GM21576 (cell line): ENCODE results near the gene KLHL8.
"Not testable (repeated sequence)": the region's sequence is repeated elsewhere in the genome, so short reads cannot be mapped to it uniquely, and the experiment has no call there.

Experiments
- ATAC-seq: cut with Tn5 transposase; IDR thresholded peaks from one replicate; pipeline ENCODE4 v1.9.1; 2021; ENCODE audit warnings: mild to moderate bottlenecking, moderate library complexity; ENCODE audit not compliant: unreplicated experiment

Gene KLHL8

GRCh38 chr4:87180767-87181166, 39.7 kb downstream of the KLHL8 start:
- no peak for ATAC-seq

- no peak for ATAC-seq
Measured at GRCh38 chr4:87179751-87180150, 40.7 kb downstream of the KLHL8 start.

- ATAC-seq: no peak
Measured at GRCh38 chr4:87174672-87175071, 45.7 kb downstream of the KLHL8 start.

GRCh38 chr4:87171944-87172343, 48.5 kb downstream of the KLHL8 start:
- ATAC-seq: no peak

GRCh38 chr4:87166296-87166854, 54.0 kb downstream of the KLHL8 start:
- no peak for ATAC-seq

GRCh38 chr4:87165892-87166291, 54.5 kb downstream of the KLHL8 start:
- ATAC-seq: no peak

- ATAC-seq: no peak
Measured at GRCh38 chr4:87153078-87153870, 67.1 kb downstream of the KLHL8 start.

GRCh38 chr4:87152310-87153041, 67.9 kb downstream of the KLHL8 start:
- ATAC-seq: no peak

- ATAC-seq: no peak
Measured at GRCh38 chr4:87151730-87152129, 68.7 kb downstream of the KLHL8 start.

GRCh38 chr4:87150498-87151261, 69.7 kb downstream of the KLHL8 start:
- ATAC-seq: no peak

- no peak for ATAC-seq
Measured at GRCh38 chr4:87147116-87147515, 73.3 kb downstream of the KLHL8 start.

GRCh38 chr4:87145934-87146333, 74.5 kb downstream of the KLHL8 start:
- ATAC-seq: not testable (repeated sequence)

GRCh38 chr4:87144356-87144755, 76.1 kb downstream of the KLHL8 start:
- ATAC-seq: no peak

GRCh38 chr4:87141428-87141827, 79.0 kb downstream of the KLHL8 start:
- ATAC-seq: no peak

- no peak for ATAC-seq
Measured at GRCh38 chr4:87134122-87134521, 86.3 kb downstream of the KLHL8 start.

- no peak for ATAC-seq
Measured at GRCh38 chr4:87133183-87133582, 87.2 kb downstream of the KLHL8 start.

GRCh38 chr4:87132035-87132434, 88.4 kb downstream of the KLHL8 start:
- no peak for ATAC-seq

- no peak for ATAC-seq
Measured at GRCh38 chr4:87130985-87131703, 89.3 kb downstream of the KLHL8 start.

- ATAC-seq: no peak
Measured at GRCh38 chr4:87129681-87130080, 90.7 kb downstream of the KLHL8 start.

GRCh38 chr4:87128006-87128705, 92.3 kb downstream of the KLHL8 start:
- ATAC-seq: no peak
